ENCODE data around the gene ZNF536. TPM values are rescaled to one million over a fixed set of nuclear protein-coding genes. Genes with fewer than 3 reads are reported as not detected.

ZNF536 gene
- total and polyA plus RNA-seq, 2 donors (not counting 1 experiment from before 2014, with no cell fraction given) = 0.50 TPM; not detected in 1

DNA sequence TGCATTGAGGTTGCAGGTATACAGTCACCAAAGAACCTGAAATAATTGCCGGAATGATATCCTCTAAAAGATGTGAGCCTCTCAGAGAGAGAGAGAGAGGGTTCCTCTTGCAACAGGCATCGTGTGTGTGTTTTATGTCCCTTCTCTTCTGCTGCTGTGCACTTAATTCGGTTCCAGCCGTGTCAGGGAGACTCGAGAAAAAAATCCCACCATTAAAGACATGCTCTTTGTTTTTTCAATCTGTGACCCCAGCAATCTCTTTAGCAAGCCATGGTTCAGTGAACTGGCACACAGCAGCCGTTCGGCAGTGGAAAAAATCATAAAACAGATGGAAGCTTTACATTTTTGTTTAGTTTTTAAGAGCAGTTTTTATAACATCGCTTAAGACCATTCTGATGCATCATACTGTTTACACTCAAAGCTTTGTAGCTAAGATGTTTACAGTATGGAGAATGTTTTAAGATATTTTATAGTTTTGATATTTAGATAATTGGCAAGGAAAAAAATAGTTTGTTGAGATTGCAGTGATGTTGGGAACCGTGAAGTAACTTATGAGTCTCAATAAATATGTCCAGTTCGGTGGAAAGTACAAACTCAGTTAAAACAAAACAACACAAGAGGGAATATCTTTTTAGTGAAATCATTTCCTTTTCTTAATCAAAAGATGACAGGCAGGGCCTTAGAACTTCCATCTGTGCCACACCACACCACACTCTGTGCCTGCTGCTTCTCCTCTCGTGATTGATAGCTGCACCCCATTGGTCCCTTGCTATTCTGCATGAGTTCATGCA lies 31.2 kb upstream of the ZNF536 start:
- Histone ChIP-seq H3K4me2 (ENCODE audit: extremely low read depth, insufficient read depth, low read length) (no peak overlapping the region), H3K9me3 (ENCODE audit: control insufficient read depth, insufficient read depth, low read depth, low read length) (no peaks in the 10 kb centered on the region), H3K27ac (ENCODE audit: insufficient read depth, low read length) (no peak overlapping the region), H4K20me1 (ENCODE audit: control insufficient read depth, extremely low read depth, insufficient read depth, low read length) (no peaks in the 10 kb centered on the region), H3K36me3 (ENCODE audit: control insufficient read depth, insufficient read depth, low read length) (no peaks in the 10 kb centered on the region), H3K4me1 (ENCODE audit: control insufficient read depth, extremely low read depth, insufficient read depth, low read length) (no peaks in the 10 kb centered on the region), H3K27me3 (ENCODE audit: control insufficient read depth, insufficient read depth, low read length) (no peaks in the 10 kb centered on the region), H3K4me3 (replicated peaks in 1 of 4; ENCODE audit: control extremely low read depth in 1 of 4, insufficient read depth in 1 of 4, low read depth in 3 of 4, low read length in 4 of 4) (no peak overlapping the region), H3K79me2 (ENCODE audit: control insufficient read depth, insufficient read depth, low read length) (no peaks in the 10 kb centered on the region), H3K9ac (ENCODE audit: insufficient read depth, low read length) (no peak overlapping the region), H2AFZ (ENCODE audit: low read length) (no peak overlapping the region)
- peak in 1 of 2 donors; percentile 14 for DNase-seq (ENCODE audit: low read depth in 2 of 2)
- TF ChIP-seq EZH2 (IDR thresholded peaks at IDR 0.05; ENCODE audit: low read length, missing control alignments) (no peak), CTCF (conservative IDR thresholded peaks at IDR 0.05 in 1 of 2, IDR thresholded peaks at IDR 0.05 in 1 of 2; ENCODE audit: low read depth in 1 of 2, low read length in 2 of 2) (no peak)

GRCh38 chr19:30341611-30342201 lies 30.5 kb upstream of the ZNF536 start:
- no peak overlapping the region for H3K27ac ChIP-seq (ENCODE audit: insufficient read depth, low read length)
- no peaks in the 10 kb centered on the region for H3K79me2 ChIP-seq (ENCODE audit: control insufficient read depth, insufficient read depth, low read length)
- H3K9me3 ChIP-seq (ENCODE audit: control insufficient read depth, insufficient read depth, low read depth, low read length) = no peaks in the 10 kb centered on the region
- H3K4me3 ChIP-seq (replicated peaks in 1 of 4; ENCODE audit: control extremely low read depth in 1 of 4, insufficient read depth in 1 of 4, low read depth in 3 of 4, low read length in 4 of 4) = no peak overlapping the region
- no peaks in the 10 kb centered on the region for H4K20me1 ChIP-seq (ENCODE audit: control insufficient read depth, extremely low read depth, insufficient read depth, low read length)
- no peaks in the 10 kb centered on the region for H3K36me3 ChIP-seq (ENCODE audit: control insufficient read depth, insufficient read depth, low read length)
- DNase-seq (ENCODE audit: low read depth in 2 of 2) = no peak
- no peaks in the 10 kb centered on the region for H3K27me3 ChIP-seq (ENCODE audit: control insufficient read depth, insufficient read depth, low read length)
- no peak overlapping the region for H3K9ac ChIP-seq (ENCODE audit: insufficient read depth, low read length)
- H3K4me1 ChIP-seq (ENCODE audit: control insufficient read depth, extremely low read depth, insufficient read depth, low read length) = no peaks in the 10 kb centered on the region
- no peak overlapping the region for H2AFZ ChIP-seq (ENCODE audit: low read length)
- TF ChIP-seq EZH2 (IDR thresholded peaks at IDR 0.05; ENCODE audit: low read length, missing control alignments) (no peak), CTCF (conservative IDR thresholded peaks at IDR 0.05 in 1 of 2, IDR thresholded peaks at IDR 0.05 in 1 of 2; ENCODE audit: low read depth in 1 of 2, low read length in 2 of 2) (no peak)
- H3K4me2 ChIP-seq (ENCODE audit: extremely low read depth, insufficient read depth, low read length) = no peak overlapping the region

- H3K4me2 ChIP-seq (ENCODE audit: extremely low read depth, insufficient read depth, low read length) = no peak overlapping the region
- no peak overlapping the region for H3K4me3 ChIP-seq (replicated peaks in 1 of 4; ENCODE audit: control extremely low read depth in 1 of 4, insufficient read depth in 1 of 4, low read depth in 3 of 4, low read length in 4 of 4)
- H2AFZ ChIP-seq (ENCODE audit: low read length) = no peak overlapping the region
- H3K79me2 ChIP-seq (ENCODE audit: control insufficient read depth, insufficient read depth, low read length) = no peaks in the 10 kb centered on the region
- no peaks in the 10 kb centered on the region for H4K20me1 ChIP-seq (ENCODE audit: control insufficient read depth, extremely low read depth, insufficient read depth, low read length)
- no peaks in the 10 kb centered on the region for H3K4me1 ChIP-seq (ENCODE audit: control insufficient read depth, extremely low read depth, insufficient read depth, low read length)
- no peaks in the 10 kb centered on the region for H3K9me3 ChIP-seq (ENCODE audit: control insufficient read depth, insufficient read depth, low read depth, low read length)
- H3K36me3 ChIP-seq (ENCODE audit: control insufficient read depth, insufficient read depth, low read length) = no peaks in the 10 kb centered on the region
- TF ChIP-seq CTCF (conservative IDR thresholded peaks at IDR 0.05 in 1 of 2, IDR thresholded peaks at IDR 0.05 in 1 of 2; ENCODE audit: low read depth in 1 of 2, low read length in 2 of 2) = no peak
- no peak for TF ChIP-seq EZH2 (IDR thresholded peaks at IDR 0.05; ENCODE audit: low read length, missing control alignments)
- no peak overlapping the region for H3K27ac ChIP-seq (ENCODE audit: insufficient read depth, low read length)
- no peaks in the 10 kb centered on the region for H3K27me3 ChIP-seq (ENCODE audit: control insufficient read depth, insufficient read depth, low read length)
- no peak overlapping the region for H3K9ac ChIP-seq (ENCODE audit: insufficient read depth, low read length)
- DNase-seq (ENCODE audit: low read depth in 2 of 2) = no peak
Observed at GRCh38 chr19:30342901-30343300, 29.3 kb upstream of the ZNF536 start.
